HG03565 (cell line): Measurements from ENCODE around the gene NEU4.
"Not testable (repeated sequence)": the region's sequence is repeated elsewhere in the genome, so short reads cannot be mapped to it uniquely, and the experiment has no call there.

Source experiments
- ATAC-seq: cut with Tn5 transposase; IDR thresholded peaks from one replicate; pipeline ENCODE4 v1.9.1; 2021; ENCODE audit warnings: mild to moderate bottlenecking, moderate library complexity; ENCODE audit not compliant: unreplicated experiment

NEU4 gene

DNA sequence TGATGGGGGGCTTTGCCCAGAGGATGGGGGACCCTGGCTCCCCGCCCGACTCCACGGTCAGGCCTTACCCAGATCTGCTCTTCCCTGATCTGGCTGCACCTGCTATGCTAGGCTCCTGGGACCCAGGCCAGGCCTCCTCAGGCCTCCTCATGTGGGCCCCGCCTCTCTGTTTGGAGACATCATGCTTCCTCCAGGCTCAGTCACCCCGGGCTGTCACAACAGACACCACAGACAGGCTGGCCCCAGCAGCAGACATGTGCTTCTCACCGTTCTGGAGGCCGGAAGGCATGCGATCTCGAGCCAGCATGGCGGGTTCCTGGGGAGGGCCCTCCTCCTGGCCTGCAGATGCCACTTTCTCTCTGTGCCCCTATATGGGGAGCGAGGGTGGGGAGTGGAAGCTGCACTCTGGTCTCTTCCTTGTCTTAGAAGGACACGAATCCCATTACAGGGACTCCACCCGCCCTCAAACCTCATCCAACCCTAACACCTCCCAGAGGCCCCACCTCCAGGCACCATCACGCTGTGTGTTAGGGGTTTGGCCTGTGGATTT is 10.8 kb upstream of the NEU4 start:
- ATAC-seq = no peak

- no peak for ATAC-seq
Observed at GRCh38 chr2:241798631-241799521, 10.1 kb upstream of the NEU4 start.

DNA sequence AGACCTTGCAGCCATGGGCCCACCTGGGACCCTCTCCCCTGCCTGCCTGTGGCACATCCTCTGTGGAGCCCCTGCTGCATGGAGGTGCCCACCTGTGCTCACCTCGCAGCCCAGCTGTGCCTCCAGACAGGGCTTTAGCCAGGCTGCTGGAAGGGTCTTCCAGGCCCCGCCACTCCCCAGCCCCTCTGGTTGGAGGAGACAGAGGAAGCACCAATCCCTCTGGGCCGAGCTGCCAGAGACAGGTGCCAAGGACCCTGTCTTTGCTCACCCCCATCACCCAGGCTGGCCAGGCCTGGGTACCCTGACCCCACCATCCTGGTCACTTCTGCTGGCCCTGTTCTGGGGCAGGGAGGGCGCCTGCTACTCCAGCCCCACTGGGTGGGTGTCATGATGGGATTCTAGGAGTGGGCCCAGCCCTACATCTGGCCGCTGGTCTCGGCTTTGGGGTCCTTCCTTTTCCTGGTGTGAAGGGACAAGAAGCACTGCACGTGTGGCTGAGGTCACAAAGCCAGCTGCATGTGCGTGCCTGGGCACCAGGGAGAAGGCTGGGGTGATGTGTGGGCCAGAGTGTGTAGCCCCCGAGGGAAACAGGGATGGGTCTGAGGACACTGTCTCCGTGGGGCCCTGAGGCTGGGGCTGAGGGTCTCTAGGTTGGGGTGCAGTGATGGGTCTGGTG is 9.3 kb upstream of the NEU4 start:
- ATAC-seq = no peak

- ATAC-seq = not testable (repeated sequence)
Observed at GRCh38 chr2:241800198-241800903, 8.6 kb upstream of the NEU4 start.

DNA sequence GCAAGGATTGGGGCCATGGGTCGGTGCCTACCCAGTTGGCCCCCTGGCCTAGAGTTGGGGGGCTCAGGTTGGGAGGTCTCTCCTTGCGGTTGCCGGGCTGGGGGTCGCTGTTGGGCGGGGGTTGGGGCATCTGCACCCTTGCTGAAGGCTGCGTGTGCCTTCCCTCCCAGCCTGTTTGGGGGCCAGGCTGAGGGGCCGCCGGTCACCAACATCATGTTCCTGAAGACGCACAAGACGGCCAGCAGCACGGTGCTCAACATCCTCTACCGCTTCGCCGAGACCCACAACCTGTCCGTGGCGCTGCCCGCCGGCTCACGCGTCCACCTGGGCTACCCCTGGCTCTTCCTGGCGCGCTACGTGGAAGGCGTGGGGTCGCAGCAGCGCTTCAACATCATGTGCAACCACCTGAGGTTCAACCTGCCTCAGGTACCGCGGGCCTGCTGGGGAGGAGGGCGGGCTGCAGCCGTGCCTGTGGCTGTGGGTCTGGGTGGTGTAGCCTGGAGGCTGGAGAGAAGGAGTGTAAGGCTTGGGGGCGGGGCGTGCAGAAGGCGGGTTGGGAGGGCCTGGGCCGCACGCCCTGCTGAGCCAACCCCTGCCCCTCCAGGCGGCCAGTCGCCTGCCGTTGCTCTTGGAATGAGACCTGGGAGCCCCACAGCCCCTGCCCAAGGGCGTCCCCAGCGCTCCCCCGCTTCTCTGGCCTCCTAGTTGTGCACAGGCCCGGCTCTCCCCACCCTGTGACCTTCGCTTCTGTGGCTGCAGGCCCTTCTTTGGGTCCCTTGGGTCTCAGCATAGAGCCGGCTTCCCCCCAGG is 7.2 kb upstream of the NEU4 start:
- no peak for ATAC-seq

- ATAC-seq = no peak
Observed at GRCh38 chr2:241802421-241803318, 6.3 kb upstream of the NEU4 start.

DNA sequence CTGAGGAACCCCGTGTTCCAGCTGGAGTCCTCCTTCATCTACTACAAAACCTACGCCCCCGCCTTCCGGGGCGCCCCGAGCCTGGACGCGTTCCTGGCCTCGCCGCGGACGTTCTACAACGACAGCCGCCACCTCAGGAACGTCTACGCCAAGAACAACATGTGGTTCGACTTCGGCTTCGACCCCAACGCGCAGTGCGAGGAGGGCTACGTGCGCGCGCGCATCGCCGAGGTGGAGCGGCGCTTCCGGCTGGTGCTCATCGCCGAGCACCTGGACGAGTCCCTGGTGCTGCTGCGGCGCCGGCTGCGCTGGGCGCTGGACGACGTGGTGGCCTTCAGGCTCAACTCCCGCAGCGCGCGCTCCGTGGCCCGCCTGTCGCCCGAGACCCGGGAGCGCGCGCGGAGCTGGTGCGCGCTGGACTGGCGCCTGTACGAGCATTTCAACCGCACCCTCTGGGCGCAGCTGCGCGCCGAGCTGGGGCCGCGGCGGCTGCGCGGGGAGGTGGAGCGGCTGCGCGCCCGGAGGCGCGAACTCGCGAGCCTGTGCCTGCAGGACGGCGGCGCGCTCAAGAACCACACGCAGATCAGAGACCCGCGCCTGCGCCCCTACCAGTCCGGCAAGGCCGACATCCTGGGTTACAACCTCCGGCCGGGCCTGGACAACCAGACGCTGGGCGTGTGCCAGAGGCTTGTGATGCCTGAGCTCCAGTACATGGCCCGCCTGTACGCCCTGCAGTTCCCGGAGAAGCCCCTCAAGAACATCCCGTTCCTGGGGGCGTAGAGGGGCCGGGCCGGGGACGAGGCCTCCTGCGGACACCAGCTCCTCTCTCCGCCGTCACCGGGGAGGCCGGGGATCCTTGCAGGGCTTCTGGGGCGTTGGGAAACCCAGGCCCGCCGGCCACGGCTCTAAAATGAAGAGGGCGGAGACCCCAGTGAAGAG is 5.3 kb upstream of the NEU4 start:
- no peak for ATAC-seq

GRCh38 chr2:241804326-241805229 is 4.4 kb upstream of the NEU4 start:
- ATAC-seq = no peak

DNA sequence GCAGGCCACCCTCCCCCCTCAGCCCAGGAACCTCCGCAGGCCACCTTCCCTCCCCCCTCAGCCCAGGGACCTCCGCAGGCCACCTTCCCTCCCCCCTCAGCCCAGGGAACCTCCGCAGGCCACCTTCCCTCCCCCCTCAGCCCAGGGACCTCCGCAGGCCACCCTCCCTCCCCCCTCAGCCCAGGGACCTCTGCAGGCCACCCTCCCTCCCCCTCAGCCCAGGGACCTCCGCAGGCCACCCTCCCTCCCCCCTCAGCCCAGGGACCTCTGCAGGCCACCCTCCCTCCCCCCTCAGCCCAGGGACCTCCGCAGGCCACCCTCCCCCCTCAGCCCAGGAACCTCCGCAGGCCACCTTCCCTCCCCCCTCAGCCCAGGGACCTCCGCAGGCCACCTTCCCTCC is 2.8 kb upstream of the NEU4 start:
- not testable (repeated sequence) for ATAC-seq

GRCh38 chr2:241808051-241808720 is 807 bp upstream of the NEU4 start:
- no peak for ATAC-seq

DNA sequence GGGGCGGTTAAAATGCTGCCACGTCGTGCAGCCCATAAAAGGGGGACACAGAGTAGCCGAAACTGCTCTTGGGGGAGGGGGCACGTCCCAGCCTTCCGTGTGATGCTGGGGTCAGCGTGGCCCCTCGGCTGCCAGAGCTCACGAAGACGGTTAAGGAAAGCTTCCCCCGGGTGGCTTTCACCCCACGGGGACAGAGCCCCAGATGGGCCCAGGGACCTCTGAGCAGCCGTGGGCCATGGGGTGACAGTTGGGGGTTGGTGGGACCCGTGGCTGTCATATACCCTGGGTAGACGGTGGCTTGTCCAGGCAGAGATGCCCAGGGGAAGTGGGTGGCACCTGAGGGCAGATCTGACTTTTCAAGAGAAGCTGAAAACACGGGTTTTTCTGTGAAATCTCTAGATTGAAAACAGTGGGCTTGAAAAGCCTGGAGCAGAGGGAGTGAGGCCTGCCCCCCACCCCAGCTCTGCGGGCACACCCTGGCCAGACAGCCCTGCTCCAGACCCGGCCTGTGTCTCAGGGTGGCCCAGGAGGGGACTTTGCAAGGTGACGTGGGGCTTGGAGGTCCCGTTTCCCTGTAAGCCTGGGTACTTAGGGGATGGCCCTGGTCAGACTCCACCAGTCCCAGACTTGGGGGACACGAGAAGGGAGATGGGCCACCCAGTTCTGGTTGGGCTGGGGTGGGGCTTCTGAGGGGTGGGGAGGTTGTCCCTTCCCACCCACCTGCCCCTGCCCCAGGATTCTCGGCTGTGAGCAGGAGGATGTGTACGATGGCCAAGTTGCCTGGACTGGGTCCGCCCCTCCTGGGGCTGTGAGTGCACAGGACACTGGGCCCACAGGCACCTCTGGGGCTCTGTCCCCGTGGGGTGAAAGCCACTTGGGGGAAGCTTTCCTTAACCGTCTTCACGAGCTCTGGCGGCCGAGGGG is 652 bp downstream of the NEU4 start:
- ATAC-seq = no peak

DNA sequence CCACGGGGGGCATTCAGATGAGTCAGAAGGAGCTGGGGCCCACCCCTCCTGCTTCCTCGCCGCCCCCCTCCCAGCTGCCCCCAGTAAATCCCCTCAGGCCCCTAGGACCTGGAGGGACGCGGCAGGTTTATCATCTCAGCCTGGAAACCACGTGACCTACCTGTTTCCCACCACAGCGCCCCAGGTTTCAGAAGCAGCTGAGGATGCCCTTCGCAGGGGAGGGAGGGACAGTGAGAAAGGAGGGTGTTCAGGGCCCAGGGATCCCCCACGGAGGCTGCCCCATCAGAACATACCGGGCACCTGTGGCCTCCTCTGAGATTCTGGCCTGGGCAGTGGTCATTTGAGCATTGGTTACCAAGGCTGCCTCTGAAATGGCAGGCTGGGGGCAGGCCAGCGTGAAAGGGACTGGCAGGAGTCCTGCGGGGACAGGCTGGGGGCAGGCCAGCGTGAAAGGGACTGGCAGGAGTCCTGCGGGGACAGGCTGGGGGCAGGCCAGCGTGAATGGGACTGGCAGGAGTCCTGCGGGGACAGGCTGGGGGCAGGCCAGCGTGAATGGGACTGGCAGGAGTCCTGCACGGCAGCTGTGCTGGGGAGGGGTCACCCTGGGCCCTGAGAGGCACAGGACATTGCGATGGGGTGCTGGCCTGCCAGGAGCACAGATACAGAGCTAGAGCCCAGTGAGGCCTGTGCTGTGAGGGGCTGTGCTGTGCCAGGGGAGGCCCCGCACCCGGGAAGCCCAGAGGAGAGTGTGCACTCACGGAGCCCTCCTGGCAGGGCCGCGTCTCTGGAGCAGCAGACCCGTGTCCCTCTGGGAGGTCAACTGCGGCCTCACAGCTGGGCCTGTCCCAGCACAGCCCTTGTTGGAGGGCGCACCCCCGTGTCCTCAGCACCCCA is 1.6 kb downstream of the NEU4 start:
- no peak for ATAC-seq

DNA sequence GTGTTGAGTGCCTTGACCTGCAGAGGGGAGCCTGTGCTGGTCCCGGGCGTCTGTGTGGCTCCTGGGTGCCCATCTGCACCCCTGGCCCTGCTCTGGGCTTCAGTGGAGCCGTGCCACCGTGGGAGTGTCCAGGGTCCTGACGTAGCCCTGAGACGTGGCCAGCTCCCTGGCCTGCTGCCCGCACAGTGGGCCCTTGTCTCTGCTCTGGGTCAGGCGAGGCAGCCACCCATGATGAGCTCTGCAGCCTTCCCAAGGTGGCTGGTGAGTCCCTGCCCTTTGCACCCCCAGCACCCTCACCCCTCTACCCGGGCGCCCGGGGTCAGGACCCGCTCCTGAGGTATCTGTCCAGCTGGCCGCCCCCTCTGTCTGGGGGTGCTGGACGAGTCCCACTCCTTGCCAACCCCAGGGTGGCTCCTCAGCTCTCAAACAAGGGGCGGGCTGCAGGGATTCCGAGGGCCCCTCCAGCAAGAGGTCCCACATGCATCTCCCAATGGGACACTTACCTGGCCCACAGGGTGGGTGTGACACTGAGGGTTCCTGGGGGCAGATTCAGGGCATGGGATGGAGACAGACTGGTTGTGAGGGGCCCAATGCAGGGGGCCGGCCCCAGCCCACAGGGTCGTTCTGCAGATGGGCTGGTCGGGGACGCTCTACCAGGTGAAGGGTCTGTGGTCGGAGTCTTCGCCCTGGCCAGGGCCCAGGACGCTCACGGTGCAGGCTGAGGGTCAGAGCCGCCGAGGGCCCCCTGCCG is 2.4 kb downstream of the NEU4 start:
- no peak for ATAC-seq
